ENCODE data around the gene PDZD2.

DNA sequence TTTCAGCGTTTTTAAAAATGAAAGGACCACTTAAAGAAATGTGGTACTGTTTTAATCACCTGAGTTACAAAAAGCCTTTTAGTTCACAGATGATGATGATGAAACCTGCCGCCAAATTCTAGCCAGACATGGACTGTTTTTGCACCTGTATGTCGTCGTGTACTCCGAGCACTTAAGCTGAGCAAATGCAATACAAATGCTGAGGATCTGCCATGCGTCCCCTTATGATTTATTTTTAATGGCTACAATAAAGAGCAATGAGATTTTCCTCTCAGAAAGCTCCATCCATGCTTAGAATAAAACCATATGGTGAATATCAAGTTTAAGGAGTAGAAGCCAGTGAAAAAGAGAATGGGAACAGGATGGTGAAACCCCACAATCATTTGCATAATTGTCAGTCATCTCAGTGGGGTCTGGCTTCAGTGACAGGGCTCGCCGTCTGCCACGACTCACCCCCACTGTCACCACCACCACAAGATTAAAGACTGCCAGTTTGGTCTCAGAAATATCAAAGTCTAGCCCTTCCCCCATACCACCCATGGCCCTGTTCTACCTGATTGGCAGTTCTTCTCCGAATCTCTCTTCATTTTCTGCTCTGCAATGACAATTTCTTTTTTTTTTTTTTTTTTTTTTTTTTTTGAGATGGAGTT is 375.3 kb downstream of the PDZD2 start:
- TF ChIP-seq, protein P1, sequence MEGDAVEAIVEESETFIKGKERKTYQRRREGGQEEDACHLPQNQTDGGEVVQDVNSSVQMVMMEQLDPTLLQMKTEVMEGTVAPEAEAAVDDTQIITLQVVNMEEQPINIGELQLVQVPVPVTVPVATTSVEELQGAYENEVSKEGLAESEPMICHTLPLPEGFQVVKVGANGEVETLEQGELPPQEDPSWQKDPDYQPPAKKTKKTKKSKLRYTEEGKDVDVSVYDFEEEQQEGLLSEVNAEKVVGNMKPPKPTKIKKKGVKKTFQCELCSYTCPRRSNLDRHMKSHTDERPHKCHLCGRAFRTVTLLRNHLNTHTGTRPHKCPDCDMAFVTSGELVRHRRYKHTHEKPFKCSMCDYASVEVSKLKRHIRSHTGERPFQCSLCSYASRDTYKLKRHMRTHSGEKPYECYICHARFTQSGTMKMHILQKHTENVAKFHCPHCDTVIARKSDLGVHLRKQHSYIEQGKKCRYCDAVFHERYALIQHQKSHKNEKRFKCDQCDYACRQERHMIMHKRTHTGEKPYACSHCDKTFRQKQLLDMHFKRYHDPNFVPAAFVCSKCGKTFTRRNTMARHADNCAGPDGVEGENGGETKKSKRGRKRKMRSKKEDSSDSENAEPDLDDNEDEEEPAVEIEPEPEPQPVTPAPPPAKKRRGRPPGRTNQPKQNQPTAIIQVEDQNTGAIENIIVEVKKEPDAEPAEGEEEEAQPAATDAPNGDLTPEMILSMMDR (IDR thresholded peaks at IDR 0.05 in 4 of 5, conservative IDR thresholded peaks at IDR 0.05 in 1 of 5) = no peak
- TF ChIP-seq POLR2A (IDR thresholded peaks at IDR 0.05) = no peak

Data from gastrocnemius medialis (tissue), 4 donors.